ENCODE data around the gene PRKCZ.

The PRKCZ gene

GRCh38 chr1:2059290-2059953 is 9.2 kb downstream of the PRKCZ start:
- no peaks in the 10 kb centered on the region for H3K27me3 Mint-ChIP-seq (ENCODE audit: low read depth)

GRCh38 chr1:2060072-2060471 is 9.9 kb downstream of the PRKCZ start:
- H3K27ac Mint-ChIP-seq: no peak overlapping the region
- H3K36me3 Mint-ChIP-seq (ENCODE audit: low read depth): no peaks in the 10 kb centered on the region
- no peaks in the 10 kb centered on the region for H3K27me3 Mint-ChIP-seq (ENCODE audit: low read depth)
- H3K4me3 Mint-ChIP-seq: no peak overlapping the region
- no peaks in the 10 kb centered on the region for H3K4me1 Mint-ChIP-seq (ENCODE audit: low read depth)
- no peaks in the 10 kb centered on the region for H3K9me3 Mint-ChIP-seq

More at GRCh38 chr1:2059290-2059953, 9.2 kb downstream of the PRKCZ start:
- Mint-ChIP-seq H3K36me3 (ENCODE audit: low read depth) (no peaks in the 10 kb centered on the region), H3K9me3 (no peaks in the 10 kb centered on the region), H3K4me3 (no peak overlapping the region), H3K4me1 (ENCODE audit: low read depth) (no peaks in the 10 kb centered on the region), H3K27ac (no peak overlapping the region)

DNA sequence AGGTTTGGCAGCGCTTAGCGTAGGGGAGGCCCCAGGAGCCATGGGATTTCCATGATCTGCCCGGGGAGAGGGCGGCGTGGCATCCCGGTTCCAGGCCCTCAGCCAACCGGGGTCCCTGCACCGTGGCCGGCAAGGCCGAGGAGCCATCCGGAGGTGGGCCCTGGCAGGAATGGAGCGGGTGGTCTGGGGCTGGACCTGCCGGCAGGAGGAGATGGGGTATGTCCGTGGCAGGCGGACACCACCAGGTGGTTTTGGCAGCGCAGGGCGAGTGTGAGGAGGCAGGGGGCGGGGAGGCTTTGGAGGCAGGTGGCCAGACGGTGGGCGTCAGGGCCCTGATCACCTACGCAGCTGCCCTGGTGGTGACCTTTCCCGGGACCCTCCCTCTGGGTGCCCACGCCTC is 10.3 kb downstream of the PRKCZ start:
- H3K27me3 Mint-ChIP-seq (ENCODE audit: low read depth): no peaks in the 10 kb centered on the region
- H3K4me3 Mint-ChIP-seq: no peak overlapping the region
- H3K9me3 Mint-ChIP-seq: peaks cover under 1% of the 10 kb centered on the region
- H3K4me1 Mint-ChIP-seq (ENCODE audit: low read depth): no peaks in the 10 kb centered on the region
- no peak overlapping the region for H3K27ac Mint-ChIP-seq
- H3K36me3 Mint-ChIP-seq (ENCODE audit: low read depth): no peaks in the 10 kb centered on the region

- Mint-ChIP-seq H3K9me3 (peaks cover 5% of the 10 kb centered on the region), H3K27ac (no peak overlapping the region), H3K4me3 (no peak overlapping the region), H3K4me1 (ENCODE audit: low read depth) (no peaks in the 10 kb centered on the region), H3K36me3 (ENCODE audit: low read depth) (no peaks in the 10 kb centered on the region), H3K27me3 (ENCODE audit: low read depth) (no peaks in the 10 kb centered on the region)
These were observed 11.0 kb downstream of the PRKCZ start for GRCh38 chr1:2061065-2061778.

GRCh38 chr1:2065699-2066098 is 15.5 kb downstream of the PRKCZ start:
- Mint-ChIP-seq H3K4me1 (ENCODE audit: low read depth) (no peaks in the 10 kb centered on the region), H3K36me3 (ENCODE audit: low read depth) (no peaks in the 10 kb centered on the region), H3K9me3 (peaks cover 5% of the 10 kb centered on the region), H3K4me3 (no peak overlapping the region), H3K27me3 (ENCODE audit: low read depth) (no peaks in the 10 kb centered on the region), H3K27ac (no peak overlapping the region)

GRCh38 chr1:2067393-2067792 is 17.2 kb downstream of the PRKCZ start:
- H3K27me3 Mint-ChIP-seq (ENCODE audit: low read depth): no peaks in the 10 kb centered on the region
- H3K4me1 Mint-ChIP-seq (ENCODE audit: low read depth): no peaks in the 10 kb centered on the region
- no peaks in the 10 kb centered on the region for H3K36me3 Mint-ChIP-seq (ENCODE audit: low read depth)
- no peak overlapping the region for H3K4me3 Mint-ChIP-seq
- H3K27ac Mint-ChIP-seq: no peak overlapping the region
- peaks cover 5% of the 10 kb centered on the region for H3K9me3 Mint-ChIP-seq

DNA sequence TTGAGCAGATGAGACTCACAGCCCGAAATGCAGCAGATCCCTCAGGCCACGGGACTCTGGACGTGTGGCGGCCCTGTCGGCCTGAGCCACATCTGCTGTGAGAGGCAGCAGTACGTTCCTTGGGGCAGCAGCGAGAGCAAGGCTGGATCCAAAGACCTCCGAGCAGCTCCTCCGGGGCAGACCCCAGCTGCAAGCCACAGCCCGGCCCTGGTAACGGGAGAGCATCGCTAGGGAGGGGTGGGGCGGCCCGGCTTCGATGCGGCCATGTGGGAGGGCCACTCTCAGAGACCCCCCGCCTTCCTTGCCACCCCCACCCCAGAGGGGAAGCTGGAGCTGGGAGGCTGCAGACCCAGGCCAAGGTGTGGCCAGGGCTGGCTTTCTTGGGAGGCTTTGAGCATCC is 17.8 kb downstream of the PRKCZ start:
- peaks cover 5% of the 10 kb centered on the region for H3K9me3 Mint-ChIP-seq
- no peaks in the 10 kb centered on the region for H3K4me1 Mint-ChIP-seq (ENCODE audit: low read depth)
- H3K36me3 Mint-ChIP-seq (ENCODE audit: low read depth): no peaks in the 10 kb centered on the region
- H3K27ac Mint-ChIP-seq: no peak overlapping the region
- no peaks in the 10 kb centered on the region for H3K27me3 Mint-ChIP-seq (ENCODE audit: low read depth)
- no peak overlapping the region for H3K4me3 Mint-ChIP-seq

GRCh38 chr1:2068951-2069350 is 18.7 kb downstream of the PRKCZ start:
- Mint-ChIP-seq H3K4me1 (ENCODE audit: low read depth) (no peaks in the 10 kb centered on the region), H3K9me3 (peaks cover 5% of the 10 kb centered on the region), H3K4me3 (no peak overlapping the region), H3K27me3 (ENCODE audit: low read depth) (no peaks in the 10 kb centered on the region), H3K36me3 (ENCODE audit: low read depth) (no peaks in the 10 kb centered on the region), H3K27ac (no peak overlapping the region)

- Mint-ChIP-seq H3K4me1 (ENCODE audit: low read depth) (no peaks in the 10 kb centered on the region), H3K27ac (no peak overlapping the region), H3K36me3 (ENCODE audit: low read depth) (no peaks in the 10 kb centered on the region), H3K9me3 (peaks cover 5% of the 10 kb centered on the region), H3K4me3 (no peak overlapping the region), H3K27me3 (ENCODE audit: low read depth) (no peaks in the 10 kb centered on the region)
These were observed 19.8 kb downstream of the PRKCZ start for GRCh38 chr1:2070016-2070415.

DNA sequence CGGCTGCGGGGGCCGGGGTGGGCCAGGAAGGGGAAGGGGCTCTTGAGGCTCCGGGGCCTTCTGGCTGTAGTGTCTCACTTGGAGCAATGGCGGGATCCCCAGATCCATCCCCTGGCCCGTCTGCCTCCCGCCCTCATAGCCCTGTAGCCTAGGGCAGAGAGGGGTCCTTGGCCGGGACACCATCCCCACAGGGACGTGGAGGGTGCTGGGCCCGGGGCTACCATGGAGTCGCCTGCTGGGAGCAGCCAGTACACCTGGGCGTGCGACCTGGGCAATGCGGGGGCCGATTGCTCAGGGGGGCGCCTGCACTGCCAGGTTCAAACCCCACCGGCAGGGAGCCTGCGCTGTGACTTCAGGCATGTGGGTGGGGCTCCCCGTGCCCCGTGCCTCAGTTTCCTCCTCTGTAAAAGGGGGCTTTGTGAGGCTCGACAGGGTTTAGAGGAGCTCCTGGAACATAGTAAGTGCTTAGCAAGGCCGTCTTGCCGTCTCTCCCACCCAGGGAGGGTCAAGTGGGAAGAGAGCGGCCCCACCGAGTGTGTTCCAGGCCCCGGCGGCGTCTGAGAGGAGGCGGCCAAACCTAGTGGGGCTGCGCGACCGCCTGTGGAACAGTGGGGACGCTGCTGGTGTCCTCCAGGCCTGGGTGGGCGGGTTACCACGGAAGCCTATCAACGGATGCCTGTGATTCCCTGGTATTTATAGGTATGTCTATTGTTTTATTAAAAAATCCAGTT is 20.8 kb downstream of the PRKCZ start:
- H3K27me3 Mint-ChIP-seq (ENCODE audit: low read depth): no peaks in the 10 kb centered on the region
- no peaks in the 10 kb centered on the region for H3K36me3 Mint-ChIP-seq (ENCODE audit: low read depth)
- no peaks in the 10 kb centered on the region for H3K4me1 Mint-ChIP-seq (ENCODE audit: low read depth)
- peaks cover under 1% of the 10 kb centered on the region for H3K9me3 Mint-ChIP-seq
- no peak overlapping the region for H3K4me3 Mint-ChIP-seq
- no peak overlapping the region for H3K27ac Mint-ChIP-seq

- Mint-ChIP-seq H3K27me3 (ENCODE audit: low read depth) (no peaks in the 10 kb centered on the region), H3K9me3 (peaks cover 6% of the 10 kb centered on the region), H3K27ac (no peak overlapping the region), H3K4me1 (ENCODE audit: low read depth) (no peaks in the 10 kb centered on the region), H3K4me3 (no peak overlapping the region), H3K36me3 (ENCODE audit: low read depth) (no peaks in the 10 kb centered on the region)
These were observed 22.0 kb downstream of the PRKCZ start for GRCh38 chr1:2072109-2072806.

DNA sequence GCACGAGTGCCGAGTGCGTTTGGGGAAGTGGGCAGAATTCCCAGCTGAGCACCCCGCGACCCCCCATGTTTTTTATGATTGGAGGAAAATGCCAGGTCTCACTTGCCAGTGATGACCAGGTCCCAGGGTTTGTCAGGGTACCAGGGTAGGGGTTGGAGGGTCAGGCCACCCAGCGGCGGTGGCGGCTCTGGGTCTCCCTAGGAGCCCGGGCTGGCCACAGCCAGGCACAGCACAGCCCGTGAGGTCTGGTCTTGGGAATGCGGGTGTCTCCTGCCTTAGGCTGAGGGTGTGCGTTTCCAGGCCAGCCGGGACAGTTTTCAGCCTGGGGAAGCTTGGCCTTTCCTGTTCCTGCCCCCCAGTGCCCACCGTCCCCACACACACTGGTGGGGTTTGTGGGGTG is 22.7 kb downstream of the PRKCZ start:
- Mint-ChIP-seq H3K36me3 (ENCODE audit: low read depth) (peaks cover 4% of the 10 kb centered on the region), H3K4me1 (ENCODE audit: low read depth) (no peaks in the 10 kb centered on the region), H3K4me3 (no peak overlapping the region), H3K9me3 (peaks cover 11% of the 10 kb centered on the region), H3K27me3 (ENCODE audit: low read depth) (no peaks in the 10 kb centered on the region), H3K27ac (no peak overlapping the region)

GRCh38 chr1:2073382-2074230 is 23.4 kb downstream of the PRKCZ start:
- peaks cover 10% of the 10 kb centered on the region for H3K36me3 Mint-ChIP-seq (ENCODE audit: low read depth)
- no peak overlapping the region for H3K4me3 Mint-ChIP-seq
- H3K27me3 Mint-ChIP-seq (ENCODE audit: low read depth): no peaks in the 10 kb centered on the region
- no peaks in the 10 kb centered on the region for H3K4me1 Mint-ChIP-seq (ENCODE audit: low read depth)
- no peak overlapping the region for H3K27ac Mint-ChIP-seq
- H3K9me3 Mint-ChIP-seq: peaks cover 18% of the 10 kb centered on the region

GRCh38 chr1:2074396-2074795 is 24.2 kb downstream of the PRKCZ start:
- no peaks in the 10 kb centered on the region for H3K27me3 Mint-ChIP-seq (ENCODE audit: low read depth)
- no peaks in the 10 kb centered on the region for H3K4me1 Mint-ChIP-seq (ENCODE audit: low read depth)
- peaks cover 11% of the 10 kb centered on the region for H3K36me3 Mint-ChIP-seq (ENCODE audit: low read depth)
- peaks cover 20% of the 10 kb centered on the region for H3K9me3 Mint-ChIP-seq
- no peak overlapping the region for H3K4me3 Mint-ChIP-seq
- no peak overlapping the region for H3K27ac Mint-ChIP-seq

Data from T-helper 1 cell treated with Interleukin-12 subunit alpha and Interleukin-12 subunit beta and Interleukin-4 antibody, amounts not matched to agents 30 μg/mL and 1 μg/mL, for 36 hours (primary cell).